GM18498 (cell line): ENCODE data around the gene POLRMT.
"Not testable (repeated sequence)": the region's sequence is repeated elsewhere in the genome, so short reads cannot be mapped to it uniquely, and the experiment has no call there.

ENCODE experiments used
- ATAC-seq: cut with Tn5 transposase; IDR thresholded peaks from one replicate; pipeline ENCODE4 v1.9.1; 2021; ENCODE audit warnings: mild to moderate bottlenecking, moderate library complexity; ENCODE audit not compliant: unreplicated experiment

The POLRMT gene

DNA sequence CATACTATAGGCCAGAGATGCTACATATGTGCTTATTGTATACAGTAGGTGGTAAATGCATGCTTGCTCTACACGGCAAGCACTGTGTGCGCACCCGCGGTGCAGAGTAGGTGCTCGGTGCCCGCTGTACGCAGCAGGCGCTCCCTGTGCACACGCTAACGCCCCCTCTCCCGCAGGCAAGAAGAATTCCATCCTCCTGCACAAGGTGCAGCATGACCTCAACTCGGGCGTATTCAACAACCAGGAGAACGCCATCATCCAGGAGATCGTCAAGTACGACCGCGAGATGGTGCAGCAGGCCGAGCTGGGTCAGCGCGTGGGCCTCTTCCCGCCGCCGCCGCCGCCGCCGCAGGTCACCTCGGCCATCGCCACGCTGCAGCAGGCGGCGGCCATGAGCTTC is 17.7 kb downstream of the POLRMT start:
- no peak for ATAC-seq

DNA sequence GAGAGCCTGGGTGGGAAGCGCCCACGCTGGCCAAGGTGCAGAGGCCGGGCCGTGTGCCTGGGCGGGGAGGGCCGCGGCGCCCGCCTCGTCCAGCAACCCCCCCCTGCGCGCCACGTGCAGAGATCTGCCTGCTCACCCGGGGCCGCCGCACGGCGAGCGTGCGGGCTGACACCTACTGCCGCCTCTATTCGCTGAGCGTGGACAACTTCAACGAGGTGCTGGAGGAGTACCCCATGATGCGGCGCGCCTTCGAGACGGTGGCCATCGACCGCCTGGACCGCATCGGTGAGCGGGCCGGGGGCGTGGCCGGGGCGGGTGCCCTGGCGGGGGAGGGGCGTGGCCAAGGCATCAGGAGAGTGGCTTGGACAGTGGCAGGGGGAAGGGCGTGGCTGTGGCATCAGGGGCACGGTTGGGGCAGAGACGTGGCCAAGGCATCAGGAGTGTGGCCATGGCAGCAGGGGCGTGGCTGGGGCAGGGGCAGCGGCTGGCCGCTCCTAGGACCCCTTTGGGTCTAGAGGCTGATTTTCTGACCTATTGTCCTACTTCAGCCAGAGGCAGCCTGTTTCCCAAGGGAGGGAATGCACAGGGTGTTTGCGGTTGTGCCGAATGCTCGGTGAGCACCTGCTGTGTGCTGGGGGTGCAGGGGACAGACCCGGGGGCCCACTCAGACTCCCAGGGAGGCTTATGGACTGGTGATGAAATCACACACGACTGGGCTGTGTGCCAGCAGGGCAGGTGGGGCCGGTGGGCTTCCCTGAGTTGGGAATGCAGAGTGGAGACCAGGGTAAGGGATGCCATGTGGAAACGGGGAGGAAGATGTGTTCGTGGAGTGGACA is 19.4 kb downstream of the POLRMT start:
- ATAC-seq, result no peak

DNA sequence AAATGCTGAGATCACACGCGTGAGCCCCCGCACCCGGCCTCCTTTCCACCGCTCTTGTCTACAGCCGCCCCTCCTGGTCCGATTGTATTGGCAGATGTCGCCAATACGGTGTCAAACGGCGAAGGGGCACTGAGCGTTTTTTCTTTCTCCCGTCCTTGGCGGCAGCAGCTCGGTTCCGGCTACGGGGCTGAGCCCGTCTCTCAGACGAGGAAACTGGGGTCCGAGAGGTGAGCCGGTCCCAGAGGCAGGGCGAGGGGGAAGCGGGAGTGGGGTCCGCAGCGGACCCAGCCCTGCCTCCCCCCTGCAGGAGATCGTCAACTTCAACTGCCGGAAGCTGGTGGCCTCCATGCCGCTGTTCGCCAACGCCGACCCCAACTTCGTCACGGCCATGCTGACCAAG is 20.4 kb downstream of the POLRMT start:
- ATAC-seq, result no peak

DNA sequence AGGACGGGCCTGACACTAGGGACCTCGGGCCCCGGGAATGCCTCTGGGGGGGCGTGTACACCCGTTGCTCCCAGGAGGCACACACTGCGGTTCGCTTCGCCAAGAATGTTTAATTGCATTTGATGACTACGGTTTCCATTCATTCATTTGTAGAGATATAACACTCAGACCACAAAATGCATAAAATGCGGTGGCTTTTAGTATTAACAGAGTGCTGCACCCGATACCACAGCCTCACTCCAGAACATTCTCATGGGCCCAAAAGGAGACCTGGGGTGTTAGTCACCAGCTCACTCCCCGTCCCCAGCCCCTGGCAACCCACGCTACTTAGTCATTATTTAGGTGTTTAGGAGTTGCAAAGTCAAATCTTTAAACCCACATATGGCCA is 21.9 kb downstream of the POLRMT start:
- no peak for ATAC-seq

DNA sequence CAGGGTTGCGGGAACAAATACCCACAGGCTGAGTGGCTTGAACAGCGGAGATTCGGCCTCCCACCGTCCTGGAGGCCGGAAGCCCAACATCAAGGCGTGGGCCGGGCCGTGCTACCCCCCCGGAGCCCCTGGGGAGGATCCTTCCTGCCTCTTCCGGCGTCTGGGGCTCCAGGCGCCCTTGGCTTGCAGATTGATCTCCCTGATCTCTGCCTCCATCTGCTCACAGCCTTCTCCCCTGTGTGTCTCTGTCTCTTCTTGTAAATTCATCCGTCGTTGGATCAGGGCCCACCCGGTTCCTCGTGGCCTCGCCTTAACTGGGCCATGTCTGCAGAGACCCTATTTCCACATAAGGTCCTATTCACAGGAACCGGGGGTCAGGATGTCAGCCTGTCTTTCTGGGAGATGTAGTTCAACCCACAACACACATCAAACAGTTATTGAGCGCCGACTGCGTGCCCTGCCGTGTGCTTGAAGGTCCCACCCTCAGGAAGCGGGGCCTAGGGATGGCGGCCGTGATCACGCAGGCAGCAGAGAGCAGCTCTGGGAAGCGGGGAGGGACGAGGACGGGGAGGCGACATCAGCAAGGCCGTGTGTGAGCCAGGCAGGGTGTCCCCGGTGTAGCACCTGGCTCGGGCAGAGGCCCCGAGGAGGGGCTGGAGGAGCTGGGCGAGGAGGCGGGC is 22.4 kb downstream of the POLRMT start:
- ATAC-seq, result no peak

DNA sequence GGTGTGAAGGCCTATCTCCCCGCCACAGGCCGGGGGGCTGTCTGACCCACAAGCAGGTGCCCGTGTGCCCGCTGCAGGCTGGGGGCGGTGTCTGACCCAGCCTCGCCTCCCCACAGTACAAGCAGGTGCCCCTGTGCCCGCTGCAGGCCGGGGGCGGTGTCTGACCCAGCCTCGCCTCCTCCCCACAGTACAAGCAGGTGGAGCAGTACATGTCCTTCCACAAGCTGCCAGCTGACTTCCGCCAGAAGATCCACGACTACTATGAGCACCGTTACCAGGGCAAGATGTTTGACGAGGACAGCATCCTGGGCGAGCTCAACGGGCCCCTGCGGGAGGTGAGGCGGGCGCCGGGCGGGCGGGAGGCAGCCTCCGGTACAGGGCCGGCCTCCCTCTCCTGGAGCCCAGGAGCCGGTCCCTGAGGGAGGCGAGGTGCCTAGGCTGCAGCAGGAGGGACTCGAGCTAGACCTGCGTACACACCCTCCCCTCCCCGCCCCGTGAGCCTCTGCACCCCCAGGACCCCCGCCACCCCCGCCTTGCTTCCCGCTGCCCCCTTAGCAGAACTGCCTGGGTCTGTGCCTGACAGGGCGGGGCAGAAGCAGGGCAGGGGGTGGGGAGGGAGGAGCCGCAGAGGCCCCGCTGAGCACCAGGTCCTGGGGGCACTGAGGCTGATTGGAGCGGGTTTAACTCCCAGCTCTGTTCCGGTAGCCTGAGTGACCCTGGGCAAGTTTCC is 23.1 kb downstream of the POLRMT start:
- no peak for ATAC-seq

DNA sequence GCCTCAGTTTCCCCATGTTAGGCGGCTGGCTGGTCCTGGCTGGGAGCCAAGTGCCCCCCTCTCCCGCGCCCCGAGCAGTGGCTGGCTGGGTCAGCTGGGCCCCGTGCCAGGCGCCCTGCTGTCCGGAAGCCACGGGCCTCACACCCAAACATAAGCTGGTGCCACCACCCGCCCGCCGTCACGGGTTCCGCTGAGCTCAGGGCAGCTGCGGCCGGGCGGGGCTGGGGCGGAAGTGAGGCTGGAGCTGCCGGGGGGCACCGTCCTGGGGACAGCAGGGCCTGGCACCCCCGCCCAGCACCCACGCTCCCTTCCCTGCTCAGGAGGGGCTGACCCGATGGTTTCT is 24.4 kb downstream of the POLRMT start:
- ATAC-seq, result no peak

DNA sequence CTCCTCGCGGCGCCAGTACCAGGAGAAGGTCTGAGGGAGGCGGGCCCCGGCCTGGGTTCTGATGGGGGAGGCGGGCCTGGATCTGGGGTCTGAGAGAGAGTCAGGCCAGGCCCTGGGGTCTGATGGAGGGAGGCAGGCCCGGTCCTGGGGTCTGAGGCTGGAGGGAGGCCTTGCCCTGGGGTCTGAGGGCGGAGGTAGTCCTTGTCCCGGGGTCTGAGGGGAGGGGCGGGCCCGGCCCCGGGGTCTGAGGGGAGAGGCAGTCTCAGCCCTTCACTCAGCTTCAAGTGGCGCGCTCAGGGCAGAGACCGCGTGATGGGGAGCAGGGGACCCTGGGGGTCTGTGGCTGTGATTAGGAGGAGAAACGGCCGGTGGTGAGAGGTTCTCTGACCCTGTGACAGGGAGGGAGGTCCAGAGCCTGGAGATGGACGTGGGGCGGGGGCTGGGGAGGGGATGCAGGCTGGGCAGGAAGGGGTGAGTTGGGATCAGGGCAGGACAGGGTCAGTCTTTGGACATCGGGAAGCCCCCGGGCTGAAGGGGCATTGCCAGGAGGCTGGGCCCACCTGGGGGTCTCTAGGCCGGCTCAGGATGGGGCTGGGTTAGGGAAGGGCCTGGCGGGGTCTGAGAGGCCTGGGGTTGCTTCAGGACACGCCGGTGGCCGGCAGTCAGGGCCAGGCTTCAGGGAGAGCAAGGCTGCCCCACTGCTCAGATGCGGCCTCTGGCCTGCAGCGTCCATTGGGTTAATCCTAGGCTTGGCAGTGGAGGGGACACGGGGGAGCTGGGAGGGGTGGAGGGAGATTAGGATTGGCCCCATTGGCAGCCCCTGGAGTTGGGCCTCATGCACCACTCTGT is 25.0 kb downstream of the POLRMT start:
- no peak for ATAC-seq

DNA sequence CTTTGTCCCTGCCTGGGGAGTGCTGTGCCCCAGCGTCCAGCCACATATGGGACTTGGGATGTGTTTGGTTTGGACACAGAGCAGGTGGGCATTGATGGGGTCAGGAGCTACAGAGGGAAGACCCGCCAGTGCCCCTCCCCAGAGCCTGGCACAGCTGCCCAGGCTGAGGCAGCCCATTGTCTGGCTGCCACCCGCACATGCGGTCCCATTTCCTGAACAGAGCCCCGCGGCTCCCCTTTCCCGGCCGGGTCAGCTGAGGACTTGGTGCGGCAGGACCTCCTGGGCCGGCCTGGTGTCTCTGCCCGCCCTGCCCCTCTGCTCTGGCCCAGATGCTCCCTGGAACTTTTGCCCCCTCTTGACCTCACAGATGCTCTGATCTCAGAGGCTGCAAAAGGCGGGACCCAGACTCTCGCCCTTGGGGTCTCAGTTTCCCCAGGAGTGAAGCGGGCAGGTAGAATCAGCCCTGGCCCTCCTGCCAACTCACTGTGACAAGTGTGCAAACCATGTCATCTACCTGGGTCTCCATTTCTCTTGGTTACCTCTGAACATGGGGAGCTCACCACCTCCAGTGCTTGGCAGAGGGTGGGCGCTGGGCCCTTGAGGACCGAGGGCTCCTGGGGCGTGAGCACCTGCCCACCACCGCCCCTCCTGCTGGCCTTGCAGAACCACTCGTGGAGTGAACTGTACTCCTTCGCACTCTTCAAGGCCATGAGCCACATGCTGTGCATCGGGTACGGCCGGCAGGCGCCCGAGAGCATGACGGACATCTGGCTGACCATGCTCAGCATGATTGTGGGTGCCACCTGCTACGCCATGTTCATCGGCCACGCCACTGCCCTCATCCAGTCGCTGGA is 25.8 kb downstream of the POLRMT start:
- ATAC-seq, result no peak

DNA sequence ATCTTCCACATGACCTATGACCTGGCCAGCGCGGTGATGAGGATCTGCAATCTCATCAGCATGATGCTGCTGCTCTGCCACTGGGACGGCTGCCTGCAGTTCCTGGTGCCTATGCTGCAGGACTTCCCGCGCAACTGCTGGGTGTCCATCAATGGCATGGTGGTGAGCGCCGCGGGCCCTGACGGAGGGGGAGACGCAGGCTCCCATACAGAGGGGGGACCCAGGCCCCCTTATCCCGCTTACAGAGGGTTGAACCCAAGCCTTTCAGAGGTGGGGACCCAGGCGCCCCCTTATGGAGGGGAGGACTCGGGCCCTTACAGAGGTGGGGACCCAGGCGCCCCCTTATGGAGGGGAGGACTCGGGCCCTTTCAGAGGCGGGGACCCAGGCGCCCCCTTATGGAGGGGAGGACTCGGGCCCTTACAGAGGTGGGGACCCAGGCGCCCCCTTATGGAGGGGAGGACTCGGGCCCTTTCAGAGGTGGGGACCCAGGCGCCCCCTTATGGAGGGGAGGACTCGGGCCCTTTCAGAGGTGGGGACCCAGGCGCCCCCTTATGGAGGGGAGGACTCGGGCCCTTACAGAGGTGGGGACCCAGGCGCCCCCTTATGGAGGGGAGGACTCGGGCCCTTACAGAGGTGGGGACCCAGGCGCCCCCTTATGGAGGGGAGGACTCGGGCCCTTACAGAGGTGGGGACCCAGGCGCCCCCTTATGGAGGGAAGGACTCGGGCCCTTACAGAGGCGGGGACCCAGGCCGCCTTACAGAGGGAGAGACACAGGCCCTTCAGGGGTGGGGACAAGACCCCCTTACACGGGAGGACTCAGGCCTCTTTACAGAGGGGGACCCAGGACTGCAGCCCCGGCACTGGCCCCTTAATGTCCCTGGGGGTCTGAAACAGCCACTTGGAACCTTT is 28.0 kb downstream of the POLRMT start:
- not testable (repeated sequence) for ATAC-seq

DNA sequence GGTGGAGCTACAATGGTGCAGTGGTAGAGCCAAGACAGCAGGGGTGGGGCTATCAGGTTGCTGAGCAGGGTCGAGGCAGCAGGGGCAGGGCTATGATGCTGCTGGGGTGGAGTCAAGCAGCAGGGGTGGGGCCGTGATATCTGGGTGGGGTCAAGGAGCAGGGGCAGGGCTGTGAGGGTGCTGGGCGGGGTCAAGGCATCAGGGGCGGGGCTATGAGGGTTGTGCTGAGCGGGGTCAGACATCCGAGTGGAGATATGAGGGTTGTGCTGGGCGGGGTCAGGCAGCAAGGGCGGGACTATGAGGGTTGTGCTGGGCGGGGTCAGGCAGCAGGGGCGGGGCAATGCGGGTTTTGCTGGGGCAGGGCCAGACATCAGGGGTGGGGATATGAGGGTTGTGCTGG is 29.0 kb downstream of the POLRMT start:
- ATAC-seq, result no peak

DNA sequence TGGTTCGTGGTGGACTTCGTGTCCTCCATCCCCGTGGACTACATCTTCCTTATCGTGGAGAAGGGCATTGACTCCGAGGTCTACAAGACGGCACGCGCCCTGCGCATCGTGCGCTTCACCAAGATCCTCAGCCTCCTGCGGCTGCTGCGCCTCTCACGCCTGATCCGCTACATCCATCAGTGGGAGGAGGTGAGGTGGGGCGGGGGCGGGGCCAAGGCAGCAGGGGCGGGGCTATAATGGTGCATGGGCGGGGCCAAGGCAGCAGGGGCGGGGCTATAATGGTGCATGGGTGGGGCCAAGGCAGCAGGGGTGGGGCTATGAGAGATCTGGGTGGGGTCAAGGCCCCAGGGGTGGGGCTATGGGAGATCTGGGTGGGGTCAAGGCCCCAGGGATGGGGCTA is 29.6 kb downstream of the POLRMT start:
- ATAC-seq, result not testable (repeated sequence)

DNA sequence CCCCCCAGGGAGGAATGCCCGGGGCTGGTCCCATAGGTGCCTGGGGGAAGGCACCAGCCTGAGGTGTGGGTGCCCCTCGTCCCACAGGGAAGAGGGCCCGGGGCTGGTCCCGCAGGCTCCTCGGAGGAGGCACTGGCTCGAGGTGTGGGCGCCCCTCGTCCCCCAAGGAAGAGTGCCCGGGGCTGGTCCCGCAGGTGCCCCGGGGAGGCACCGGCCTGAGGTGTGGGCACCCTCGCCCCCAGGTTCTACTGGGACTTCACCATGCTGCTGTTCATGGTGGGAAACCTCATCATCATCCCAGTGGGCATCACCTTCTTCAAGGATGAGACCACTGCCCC is 30.1 kb downstream of the POLRMT start:
- ATAC-seq, result not testable (repeated sequence)

DNA sequence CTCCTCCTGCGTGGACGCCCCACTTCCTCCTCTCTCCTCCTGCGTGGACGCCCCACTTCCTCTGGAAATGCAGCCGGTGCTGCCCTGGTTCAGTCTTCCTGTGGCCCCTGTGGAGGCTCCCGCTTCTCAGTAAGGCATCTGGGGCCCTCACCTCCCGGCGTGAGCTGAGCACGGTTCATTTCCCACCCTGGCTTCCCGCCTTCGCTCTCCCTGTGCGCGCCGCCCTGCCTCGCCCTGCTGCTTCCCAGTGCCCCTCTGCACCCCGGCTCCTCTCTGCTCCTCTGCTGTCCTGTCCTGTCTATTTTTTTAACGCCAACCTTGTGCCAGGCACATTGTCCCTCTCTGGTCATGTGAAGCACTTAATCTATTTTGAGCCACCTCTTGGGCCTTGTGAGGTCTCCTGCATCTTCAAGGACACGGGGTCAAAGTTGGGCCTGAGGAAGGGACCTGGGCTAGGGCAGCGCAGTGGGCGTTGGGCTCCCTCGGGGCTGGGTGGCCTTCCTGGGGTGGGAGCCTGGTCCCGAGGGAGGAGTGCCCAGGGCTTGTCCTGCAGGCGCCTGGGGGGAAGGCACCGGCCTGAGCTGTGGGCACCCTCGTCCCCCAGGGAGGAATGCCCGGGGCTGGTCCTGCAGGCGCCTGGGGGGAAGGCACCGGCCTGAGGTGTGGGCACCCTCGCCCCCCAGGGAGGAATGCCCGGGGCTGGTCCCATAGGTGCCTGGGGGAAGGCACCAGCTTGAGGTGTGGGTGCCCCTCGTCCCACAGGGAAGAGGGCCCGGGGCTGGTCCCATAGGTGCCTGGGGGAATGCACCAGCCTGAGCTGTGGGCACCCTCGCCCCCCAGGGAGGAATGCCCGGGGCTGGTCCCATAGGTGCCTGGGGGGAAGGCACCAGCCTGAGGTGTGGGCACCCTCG is 30.7 kb downstream of the POLRMT start:
- ATAC-seq, result no peak

DNA sequence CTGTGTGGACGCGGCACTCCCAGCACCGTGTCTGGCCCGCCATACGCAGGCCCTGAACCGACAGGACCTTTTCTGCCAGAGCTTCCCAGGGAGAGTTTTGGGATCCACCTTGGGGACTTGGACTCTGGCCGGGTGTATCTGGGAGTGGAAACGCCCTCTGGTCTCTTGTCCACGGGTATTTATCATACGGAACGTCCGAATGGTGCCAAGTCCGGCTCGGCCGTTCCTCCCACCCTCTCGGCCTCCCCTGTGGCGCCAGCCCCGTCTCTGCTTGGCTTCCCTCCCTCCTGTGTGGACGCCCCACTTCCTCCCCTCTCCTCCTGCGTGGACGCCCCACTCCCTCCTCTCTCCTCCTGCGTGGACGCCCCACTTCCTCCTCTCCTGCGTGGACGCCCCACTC is 31.5 kb downstream of the POLRMT start:
- ATAC-seq, result no peak

DNA sequence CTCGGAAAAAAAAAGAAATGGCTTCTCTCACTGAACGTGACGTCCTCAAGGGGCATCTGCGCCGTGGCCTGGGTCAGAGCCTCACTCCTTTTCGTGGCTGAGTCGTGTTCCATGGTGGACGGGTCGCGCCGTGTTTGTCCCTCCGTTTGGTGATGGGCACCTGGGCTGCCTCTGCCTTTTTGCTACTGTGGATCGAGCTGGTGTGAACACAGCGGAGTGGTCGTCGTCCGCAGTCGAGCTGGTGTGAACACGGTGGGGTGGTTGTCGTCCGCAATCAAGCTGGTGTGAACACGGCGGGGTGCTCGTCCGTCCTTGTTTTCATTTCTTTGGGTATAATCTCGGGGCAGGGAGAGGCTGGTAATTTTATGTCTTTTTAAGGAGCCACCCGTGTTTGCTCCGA is 32.0 kb downstream of the POLRMT start:
- no peak for ATAC-seq

DNA sequence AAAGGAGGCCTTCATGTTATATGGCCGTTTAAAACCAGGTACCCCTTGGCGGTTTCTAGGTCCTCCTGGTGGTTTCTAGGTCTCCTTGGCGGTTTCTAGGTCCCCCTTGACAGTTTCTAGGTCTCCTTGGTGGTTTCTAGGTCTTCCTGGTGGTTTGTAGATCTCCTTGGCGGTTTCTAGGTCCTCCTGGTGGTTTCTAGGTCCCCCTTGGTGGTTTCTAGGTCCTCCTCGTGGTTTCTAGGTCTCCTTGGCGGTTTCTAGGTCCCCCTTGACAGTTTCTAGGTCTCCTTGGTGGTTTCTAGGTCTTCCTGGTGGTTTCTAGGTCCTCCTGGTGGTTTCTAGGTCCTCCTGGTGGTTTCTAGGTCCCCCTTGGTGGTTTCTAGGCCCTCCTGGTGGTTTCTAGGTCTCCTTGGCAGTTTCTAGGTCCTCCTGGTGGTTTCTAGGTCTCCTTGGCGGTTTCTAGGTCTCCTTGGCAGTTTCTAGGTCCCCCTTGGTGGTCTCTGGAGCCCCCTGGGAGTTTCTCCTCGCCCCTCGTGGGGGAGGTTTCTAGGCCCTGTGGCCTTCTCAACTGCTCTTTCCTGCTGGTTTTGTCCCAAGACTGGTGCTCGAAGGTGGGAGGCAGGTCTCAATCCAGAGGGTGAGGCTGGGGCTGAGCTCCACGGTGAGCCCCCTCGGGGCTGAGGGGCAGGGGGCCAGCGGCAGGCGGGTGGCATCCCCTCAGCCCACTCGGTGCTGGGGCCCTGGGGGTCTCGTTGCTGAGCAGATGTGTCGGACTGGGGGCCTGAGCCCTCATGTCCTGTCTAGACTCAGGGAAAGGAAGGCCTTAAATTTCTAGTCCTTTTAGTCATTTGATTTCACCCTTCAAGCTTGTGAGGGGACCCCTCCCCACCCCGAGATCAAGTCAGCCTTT is 35.7 kb downstream of the POLRMT start:
- ATAC-seq, result no peak
